ENCODE data around the gene UCK2.

The UCK2 gene

GRCh38 chr1:165925498-165926079, 98.2 kb downstream of the UCK2 start:
- no peak overlapping the region for H3K4me3 ChIP-seq (ENCODE audit: low read length)
- no peak for TF ChIP-seq ZNF274 (IDR thresholded peaks at IDR 0.05; ENCODE audit: low read depth, low read length)

GRCh38 chr1:165927169-165927568, 99.8 kb downstream of the UCK2 start:
- H3K4me3 ChIP-seq (ENCODE audit: low read length), result no peak overlapping the region
- TF ChIP-seq ZNF274 (IDR thresholded peaks at IDR 0.05; ENCODE audit: low read depth, low read length), result no peak

GRCh38 chr1:165928075-165928731, 100.8 kb downstream of the UCK2 start:
- no peak for TF ChIP-seq ZNF274 (IDR thresholded peaks at IDR 0.05; ENCODE audit: low read depth, low read length)
- no peak overlapping the region for H3K4me3 ChIP-seq (ENCODE audit: low read length)

GRCh38 chr1:165930961-165931360, 103.5 kb downstream of the UCK2 start:
- H3K4me3 ChIP-seq (ENCODE audit: low read length), result no peak overlapping the region
- TF ChIP-seq ZNF274 (IDR thresholded peaks at IDR 0.05; ENCODE audit: low read depth, low read length), result no peak

GRCh38 chr1:165933446-165934170, 106.2 kb downstream of the UCK2 start:
- no peak for TF ChIP-seq ZNF274 (IDR thresholded peaks at IDR 0.05; ENCODE audit: low read depth, low read length)
- H3K4me3 ChIP-seq (ENCODE audit: low read length), result no peak overlapping the region

GRCh38 chr1:165936542-165936941, 109.1 kb downstream of the UCK2 start:
- H3K4me3 ChIP-seq (ENCODE audit: low read length), result no peak overlapping the region
- TF ChIP-seq ZNF274 (IDR thresholded peaks at IDR 0.05; ENCODE audit: low read depth, low read length), result no peak

GRCh38 chr1:165937829-165938228, 110.4 kb downstream of the UCK2 start:
- no peak for TF ChIP-seq ZNF274 (IDR thresholded peaks at IDR 0.05; ENCODE audit: low read depth, low read length)
- H3K4me3 ChIP-seq (ENCODE audit: low read length), result no peak overlapping the region

- TF ChIP-seq ZNF274 (IDR thresholded peaks at IDR 0.05; ENCODE audit: low read depth, low read length), result no peak
- H3K4me3 ChIP-seq (ENCODE audit: low read length), result no peak overlapping the region
These were observed 111.4 kb downstream of the UCK2 start for GRCh38 chr1:165938844-165939243.

- TF ChIP-seq ZNF274 (IDR thresholded peaks at IDR 0.05; ENCODE audit: low read depth, low read length), result no peak
- no peak overlapping the region for H3K4me3 ChIP-seq (ENCODE audit: low read length)
These were observed 114.1 kb downstream of the UCK2 start for GRCh38 chr1:165941531-165941930.

- TF ChIP-seq ZNF274 (IDR thresholded peaks at IDR 0.05; ENCODE audit: low read depth, low read length), result no peak
- no peak overlapping the region for H3K4me3 ChIP-seq (ENCODE audit: low read length)
These were observed 114.6 kb downstream of the UCK2 start for GRCh38 chr1:165942062-165942461.

GRCh38 chr1:165942927-165943597, 115.6 kb downstream of the UCK2 start:
- no peak overlapping the region for H3K4me3 ChIP-seq (ENCODE audit: low read length)

GRCh38 chr1:165945911-165946310, 118.5 kb downstream of the UCK2 start:
- H3K4me3 ChIP-seq (ENCODE audit: low read length), result no peak overlapping the region
- no peak for TF ChIP-seq ZNF274 (IDR thresholded peaks at IDR 0.05; ENCODE audit: low read depth, low read length)

More at GRCh38 chr1:165942927-165943597, 115.6 kb downstream of the UCK2 start:
- TF ChIP-seq ZNF274 (IDR thresholded peaks at IDR 0.05; ENCODE audit: low read depth, low read length), result no peak

- no peak for TF ChIP-seq ZNF274 (IDR thresholded peaks at IDR 0.05; ENCODE audit: low read depth, low read length)
These were observed 120.5 kb downstream of the UCK2 start for GRCh38 chr1:165947797-165948455.

More at GRCh38 chr1:165947797-165948455, 120.5 kb downstream of the UCK2 start:
- H3K4me3 ChIP-seq (ENCODE audit: low read length), result no peak overlapping the region
